HG03439 (cell line): ENCODE data around the gene KISS1R.
A peak's percentile ranks its signal among the peaks of the same experiment; 100 is the strongest.
"Not testable (repeated sequence)": the region's sequence is repeated elsewhere in the genome, so short reads cannot be mapped to it uniquely, and the experiment has no call there.

Experiments used
- ATAC-seq: cut with Tn5 transposase; IDR thresholded peaks from one replicate; pipeline ENCODE4 v1.9.1; 2021; ENCODE audit warnings: mild to moderate bottlenecking, moderate library complexity; ENCODE audit not compliant: unreplicated experiment

The KISS1R gene

DNA sequence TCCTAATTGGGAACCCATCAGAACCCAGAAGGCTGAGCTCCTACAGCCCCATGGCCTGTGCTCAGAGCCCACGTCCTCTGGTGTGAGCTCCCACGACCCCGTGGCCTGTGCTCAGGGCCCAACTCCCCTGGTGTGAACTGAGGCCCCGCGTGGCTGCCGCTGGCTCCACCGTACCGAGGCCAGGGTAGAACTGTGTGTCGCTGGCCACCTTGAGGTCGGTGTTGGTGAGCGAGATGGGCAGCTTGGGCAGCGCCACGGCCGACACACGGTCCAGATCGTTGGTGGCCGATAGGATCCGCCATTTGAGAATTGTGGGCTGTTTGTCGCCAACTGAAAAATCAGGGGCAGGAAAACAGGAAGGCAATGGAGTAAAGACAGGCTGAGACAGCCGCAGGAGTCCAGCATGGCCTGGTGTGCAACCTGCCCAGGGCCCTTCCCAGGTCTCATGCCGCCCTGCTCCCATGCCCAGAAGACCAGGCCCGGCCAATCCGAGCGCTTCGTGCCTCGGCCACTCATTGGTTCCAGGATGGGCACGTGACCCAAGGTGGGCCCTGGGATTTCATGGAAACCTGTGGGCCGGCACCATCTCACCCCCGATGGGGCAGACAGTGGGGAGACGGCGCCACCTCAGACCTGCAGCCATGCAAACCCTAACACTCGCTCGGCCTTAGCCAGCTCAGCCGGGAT lies 35.6 kb upstream of the KISS1R start:
- no peak for ATAC-seq

DNA sequence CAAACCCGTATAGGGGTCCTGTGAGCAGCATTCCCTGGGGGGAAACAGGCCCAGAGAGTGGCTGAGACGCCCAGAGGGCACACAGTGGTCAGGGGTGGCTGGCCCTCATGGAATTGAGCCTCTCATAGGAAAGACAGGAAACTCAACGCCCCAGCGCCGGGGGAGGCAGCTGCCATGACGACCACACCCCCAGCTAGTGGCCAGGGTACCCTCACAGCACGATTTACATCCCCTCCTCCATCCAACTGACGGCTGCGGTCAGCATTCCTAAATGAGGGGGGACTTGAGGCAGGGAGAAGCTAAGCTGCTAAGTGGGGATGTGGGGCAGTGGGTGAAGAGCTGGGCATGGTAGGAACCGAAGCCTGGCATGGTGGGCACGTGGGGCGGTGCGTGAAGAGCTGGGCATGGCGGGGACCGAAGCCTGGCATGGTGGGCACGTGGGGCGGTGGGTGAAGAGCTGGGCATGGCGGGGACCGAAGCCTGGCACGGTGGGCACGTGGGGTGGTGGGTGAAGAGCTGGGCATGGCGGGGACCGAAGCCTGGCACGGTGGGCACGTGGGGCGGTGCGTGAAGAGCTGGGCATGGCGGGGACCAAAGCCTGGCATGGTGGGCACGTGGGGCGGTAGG lies 34.1 kb upstream of the KISS1R start:
- ATAC-seq: no peak

DNA sequence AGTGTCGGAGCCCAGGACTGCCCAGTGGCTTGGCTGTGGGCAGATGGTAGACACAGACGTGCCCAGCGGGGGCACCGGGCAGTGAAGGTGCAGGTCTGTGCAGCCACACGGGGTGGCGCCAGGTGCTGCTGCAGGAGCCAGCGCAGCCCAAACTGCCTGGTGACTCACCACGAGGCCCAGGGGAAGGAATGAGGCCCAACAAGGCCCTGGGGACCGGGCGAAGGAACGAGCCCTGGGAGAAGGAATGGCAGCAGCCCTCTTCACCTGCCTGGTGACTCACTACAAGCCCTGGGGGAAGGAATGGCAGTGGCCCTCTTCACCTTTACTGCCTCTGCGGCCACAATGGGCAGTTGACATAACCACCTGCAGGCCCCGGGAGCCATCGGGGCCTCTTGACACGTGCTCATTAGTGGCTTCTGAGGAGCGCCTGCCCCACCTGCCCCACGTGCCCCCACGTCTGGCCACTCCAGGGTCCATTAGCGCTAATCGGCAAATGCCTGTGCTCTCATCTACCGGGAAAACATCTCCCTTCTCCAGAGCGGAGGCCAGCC lies 33.4 kb upstream of the KISS1R start:
- no peak for ATAC-seq

DNA sequence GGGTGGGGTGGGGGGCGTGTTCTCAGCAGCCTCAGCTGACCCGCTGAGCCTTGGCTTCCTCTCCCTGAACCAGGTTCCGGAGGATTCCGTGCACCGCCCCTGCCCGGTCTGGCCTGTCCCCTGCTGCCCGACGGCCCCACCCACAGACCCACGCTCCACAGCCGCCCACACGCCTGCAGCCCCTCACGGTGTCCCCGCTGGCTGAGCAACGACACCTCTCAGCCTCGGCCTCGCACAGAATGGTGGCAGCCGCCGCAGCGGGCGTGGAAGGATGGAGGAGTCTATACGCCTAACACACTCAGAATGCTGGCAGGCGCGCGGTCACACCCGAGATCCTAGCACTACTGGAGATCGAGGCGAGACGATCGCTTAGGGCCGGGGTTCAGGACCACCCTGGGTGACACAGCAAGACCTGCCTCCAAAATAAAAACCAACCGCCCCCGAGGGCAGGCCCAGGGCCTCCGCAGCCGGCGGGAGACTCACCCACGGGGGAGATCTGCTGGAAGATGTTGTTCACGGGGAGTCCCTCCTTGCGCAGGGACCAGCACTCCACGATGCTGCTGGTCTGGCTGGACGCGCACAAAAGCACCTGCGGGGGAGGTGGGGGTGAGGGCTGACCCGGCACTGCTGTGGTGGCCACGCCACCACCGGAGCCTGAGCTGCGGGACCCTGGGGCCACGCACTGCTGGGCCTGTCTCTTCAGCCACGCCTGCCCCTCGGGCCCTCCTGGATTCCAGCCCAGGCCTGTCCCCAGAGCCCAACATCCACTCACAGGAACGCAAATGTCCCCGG lies 32.5 kb upstream of the KISS1R start:
- no peak for ATAC-seq

DNA sequence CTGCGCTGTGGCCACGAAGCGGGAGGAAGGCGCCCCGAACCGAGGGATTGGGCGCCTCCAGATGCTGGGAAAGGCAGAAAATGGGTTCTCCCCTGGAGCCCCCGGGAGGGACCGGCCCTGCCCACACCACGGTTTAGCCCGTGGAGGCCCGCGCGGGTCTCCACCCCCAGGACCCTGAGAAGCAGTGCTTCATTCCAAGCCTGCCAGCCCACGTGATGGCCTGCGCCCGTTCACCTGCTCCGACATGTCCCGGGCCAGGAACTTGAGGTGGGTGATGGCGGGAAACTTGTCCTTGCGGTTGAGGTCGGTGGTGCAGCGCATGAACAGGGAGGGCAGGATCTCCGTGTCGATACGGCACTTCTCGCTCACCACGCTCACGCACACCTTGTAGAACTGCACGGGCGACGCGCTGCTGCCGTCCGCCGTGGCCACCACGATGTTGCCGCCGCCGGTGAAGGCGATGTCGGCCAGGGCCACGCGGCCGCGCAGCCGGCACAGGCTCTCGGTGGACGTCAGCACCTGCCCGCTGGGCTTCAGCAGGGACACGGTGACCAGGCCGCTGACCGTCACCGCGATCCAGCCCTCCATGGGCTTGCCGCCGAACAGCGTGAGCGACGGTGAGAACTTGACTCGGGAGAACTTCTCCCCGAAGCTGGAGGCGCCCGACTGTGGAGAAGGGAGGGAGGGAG lies 31.5 kb upstream of the KISS1R start:
- ATAC-seq: no peak

GRCh38 chr19:887072-887471 lies 30.1 kb upstream of the KISS1R start:
- no peak for ATAC-seq

DNA sequence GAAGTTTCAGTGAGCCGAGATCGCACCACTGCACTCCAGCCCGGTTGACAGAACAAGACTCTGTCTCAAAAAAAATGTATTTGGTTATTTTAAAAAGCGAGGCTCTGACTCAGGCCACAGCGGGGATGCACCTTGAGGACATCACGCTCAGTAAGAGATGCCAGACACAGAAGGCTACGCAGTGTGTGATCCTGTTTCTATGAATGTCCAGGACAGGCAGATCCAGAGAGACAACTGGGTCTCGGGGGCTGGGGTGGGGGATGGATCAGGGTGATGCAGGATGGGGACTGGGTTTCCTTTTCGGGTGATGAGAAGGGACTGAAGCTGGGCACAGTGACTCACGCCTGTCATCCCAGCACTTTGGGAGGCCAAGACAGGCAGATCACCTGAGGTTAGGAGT lies 29.5 kb upstream of the KISS1R start:
- ATAC-seq: no peak

DNA sequence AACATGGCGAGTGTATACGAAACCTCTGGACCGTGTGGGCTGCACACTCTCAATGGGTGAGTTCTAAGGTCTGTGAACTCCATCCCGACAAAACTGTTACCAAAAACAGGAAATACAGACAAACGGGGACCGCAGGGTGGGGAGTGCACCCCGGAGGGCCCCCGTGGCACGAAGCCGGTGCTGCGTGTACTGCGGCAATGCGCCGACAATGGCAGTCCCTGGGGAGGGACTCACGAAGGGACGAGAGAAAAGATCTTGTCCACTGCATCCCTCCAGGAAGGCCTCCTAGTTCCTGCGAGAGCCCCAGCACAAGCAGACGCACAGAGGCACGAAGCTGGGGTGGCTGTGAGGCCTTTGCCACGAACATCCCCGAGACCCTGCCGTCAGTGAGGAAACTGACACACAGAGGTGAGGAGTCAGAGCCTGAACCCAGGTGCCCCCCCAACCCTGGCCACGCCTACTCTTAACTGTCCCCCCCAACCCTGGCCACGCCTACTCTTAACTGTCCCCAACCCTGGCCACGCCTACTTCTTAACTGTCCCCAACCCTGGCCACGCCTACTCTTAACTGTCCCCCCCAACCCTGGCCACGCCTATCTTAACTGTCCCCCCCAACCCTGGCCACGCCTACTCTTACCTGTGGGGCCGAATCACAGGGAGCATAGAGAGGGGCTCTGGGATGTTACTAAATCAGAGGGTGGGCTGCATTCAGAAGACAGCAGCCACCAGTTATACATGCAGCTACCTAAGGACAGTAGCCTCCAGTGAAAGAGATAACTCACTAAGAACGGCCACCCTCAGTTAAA lies 28.4 kb upstream of the KISS1R start:
- no peak for ATAC-seq

GRCh38 chr19:889662-890295 lies 27.4 kb upstream of the KISS1R start:
- no peak for ATAC-seq

DNA sequence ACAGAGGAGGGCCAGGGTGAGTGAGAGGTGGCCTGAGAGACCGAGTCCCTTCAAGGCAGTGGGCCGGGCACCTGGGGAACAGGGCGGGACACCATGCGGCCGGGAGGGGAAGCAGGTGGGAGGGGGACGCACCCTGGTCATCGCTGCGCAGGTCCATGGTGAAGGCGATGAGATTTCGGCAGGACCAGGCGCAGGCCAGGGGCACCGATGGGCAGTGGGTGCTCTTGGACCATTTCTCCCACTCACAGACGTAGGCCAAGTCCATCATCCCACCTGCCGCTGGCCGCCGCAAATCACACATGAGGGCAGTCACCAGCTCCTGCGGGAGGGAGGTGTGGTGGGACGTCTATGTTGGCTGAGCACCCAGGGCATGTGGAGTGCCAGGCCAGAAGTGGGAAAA lies 26.3 kb upstream of the KISS1R start:
- ATAC-seq: no peak

- not testable (repeated sequence) for ATAC-seq
Observed at GRCh38 chr19:891421-892200, 25.5 kb upstream of the KISS1R start.

DNA sequence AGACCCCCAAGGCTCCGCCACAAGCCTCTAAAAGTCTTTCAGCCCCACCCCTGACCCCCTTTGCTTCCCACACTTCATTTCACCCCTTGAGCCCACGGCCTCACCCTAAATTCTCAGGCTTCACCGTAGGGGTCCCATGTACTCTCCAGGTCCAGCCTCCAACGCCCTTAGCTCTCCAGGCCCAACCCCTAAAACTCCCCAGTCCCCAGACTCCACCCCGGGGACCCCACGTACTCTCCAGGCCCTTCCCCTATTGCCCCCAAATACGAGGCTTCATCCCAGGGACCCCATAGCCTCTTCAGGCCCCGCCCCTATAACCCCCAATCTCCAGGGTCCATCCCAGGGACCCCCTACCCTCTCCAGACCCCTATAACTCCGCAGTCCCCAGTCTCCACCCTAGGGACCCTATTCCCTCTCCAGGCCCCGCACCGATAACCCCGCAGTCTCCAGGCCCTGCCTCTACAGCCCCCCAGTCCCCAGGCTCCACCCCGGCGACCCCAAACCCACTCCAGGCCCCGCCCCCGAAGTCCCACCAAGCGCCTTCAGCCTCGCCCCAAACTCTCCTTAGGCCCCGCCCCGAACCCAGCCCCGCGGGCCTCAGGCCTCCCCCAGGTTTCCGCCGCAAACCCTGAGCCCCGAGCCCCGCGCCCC lies 24.8 kb upstream of the KISS1R start:
- ATAC-seq: peak; percentile 9

DNA sequence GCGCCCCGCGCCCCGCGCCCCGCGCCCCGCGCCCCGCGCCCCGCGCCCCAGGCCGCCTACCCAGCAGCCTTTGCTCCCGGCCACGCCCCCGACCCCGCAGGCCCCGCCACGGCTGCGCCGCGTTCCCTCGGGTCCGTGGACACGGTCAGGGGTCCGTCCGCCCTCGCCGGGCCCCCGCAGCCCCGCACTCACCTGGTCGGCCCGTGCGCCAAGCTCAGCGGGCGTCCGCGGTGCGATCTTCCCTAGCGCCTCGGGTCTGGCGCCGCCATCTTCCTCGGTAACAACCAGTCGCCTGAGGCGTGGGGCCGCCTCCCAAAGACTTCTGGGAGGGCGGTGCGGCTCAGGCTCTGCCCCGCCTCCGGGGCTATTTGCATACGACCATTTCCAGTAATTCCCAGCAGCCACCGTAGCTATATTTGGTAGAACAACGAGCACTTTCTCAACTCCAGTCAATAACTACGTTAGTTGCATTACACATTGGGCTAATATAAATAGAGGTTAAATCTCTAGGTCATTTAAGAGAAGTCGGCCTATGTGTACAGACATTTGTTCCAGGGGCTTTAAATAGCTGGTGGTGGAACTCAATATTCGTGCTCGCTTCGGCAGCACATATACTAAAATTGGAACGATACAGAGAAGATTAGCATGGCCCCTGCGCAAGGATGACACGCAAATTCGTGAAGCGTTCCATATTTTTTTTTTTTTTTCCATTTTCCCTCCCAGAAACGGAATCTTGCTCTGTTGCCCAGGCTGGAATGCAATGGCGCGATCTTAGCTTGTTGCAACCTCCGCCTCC lies 24.0 kb upstream of the KISS1R start, which contains the start of the genes MED16 and RNU6-9:
Gene MED16 (minus strand): TSS at position 294 of the 796 bp plus-strand sequence. CDS start 2,056 bp downstream, outside the sequence.
Gene RNU6-9 (plus strand): TSS at position 591 of the 796 bp plus-strand sequence.
- peak; percentile 76 for ATAC-seq

GRCh38 chr19:896434-896833 lies 20.7 kb upstream of the KISS1R start:
- ATAC-seq: no peak

DNA sequence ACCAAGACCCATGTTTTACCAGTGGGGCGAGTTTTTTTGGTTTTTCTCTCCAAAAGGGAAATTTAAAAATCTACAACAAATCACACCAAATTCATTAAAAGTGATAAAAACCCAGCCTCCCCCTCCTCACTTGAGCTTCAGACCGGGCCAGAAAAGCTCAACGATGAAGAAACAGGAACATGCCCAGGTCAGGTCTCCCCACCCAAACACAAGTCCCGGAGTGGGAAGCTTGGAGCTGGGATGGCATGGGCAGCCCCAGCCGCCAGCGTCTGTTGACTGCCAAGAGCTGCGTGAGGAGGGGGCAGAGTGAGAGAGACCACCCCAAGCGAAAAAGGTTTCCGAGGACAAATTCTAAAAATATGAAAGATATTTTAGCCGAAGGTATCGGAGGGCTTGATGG lies 20.1 kb upstream of the KISS1R start:
- ATAC-seq: no peak

DNA sequence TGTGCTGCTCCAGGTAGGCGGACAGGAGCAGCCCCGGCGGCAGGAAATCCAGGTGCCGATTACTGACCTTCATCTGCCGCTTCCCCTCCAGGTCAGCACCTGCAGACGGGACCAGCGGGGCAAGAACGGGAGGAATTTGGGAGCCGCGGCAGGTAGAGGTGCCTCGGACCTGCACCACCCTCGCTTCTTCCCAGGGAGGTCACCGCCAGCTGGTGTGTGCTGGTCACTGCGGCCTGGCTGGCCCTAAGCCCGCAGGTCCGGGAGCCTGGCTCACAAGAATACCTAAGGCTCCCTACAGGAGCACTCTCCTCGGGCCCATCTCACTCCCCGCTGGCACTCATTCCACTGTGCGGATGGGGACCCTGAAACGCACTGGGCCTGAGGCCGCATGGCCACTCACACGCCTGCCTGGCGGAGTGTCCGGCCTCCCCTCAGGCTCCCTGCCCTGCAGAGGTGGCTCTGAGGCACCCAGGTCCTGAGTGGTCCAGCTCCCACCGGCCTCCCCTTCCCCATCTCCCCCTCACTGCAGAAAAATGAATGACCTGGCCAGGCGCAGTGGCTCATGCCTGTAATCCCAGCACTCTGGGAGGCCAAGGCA lies 19.6 kb upstream of the KISS1R start:
- ATAC-seq: no peak

- ATAC-seq: no peak
Observed at GRCh38 chr19:898663-899062, 18.5 kb upstream of the KISS1R start.
